HepG2 (cell line): ENCODE results near the gene RAPH1. TPM values are rescaled to one million over a fixed set of nuclear protein-coding genes. Genes with fewer than 3 reads are reported as not detected.

ENCODE experiments used
- ATAC-seq: fragments of 200-7000 bp; cut with Tn5 transposase; 3 replicates; pipeline ENCODE4 v1.9.1; 2020; ENCODE audit warnings: mild to moderate bottlenecking, moderate library complexity
- BruUV-seq: library from RNA; stranded (reverse); fragments of 400-500 nt; replicated peaks from 2 replicates; lab custom pipeline; 2021; lab: Mats Ljungman, UMichigan
- CTCF ChIA-PET: fragments of 300-600 bp; formaldehyde crosslinking; extraction: SDS; loops from one replicate; lab custom pipeline; 2021; ENCODE audit warnings: low total read pairs, inconsistent platforms, low intra/inter-chr PET ratio; lab: Yijun Ruan, JAX
- POLR2A ChIA-PET: fragments of 350-600 bp; sonication (Branson Sonifier 250); formaldehyde crosslinking; loops from one replicate; lab custom pipeline; 2020; ENCODE audit warnings: antibody characterized with exemption, inconsistent platforms; lab: Yijun Ruan, JAX
- DNase-seq: peaks from one replicate; pipeline ENCODE4 v3.0.0-alpha.2; 2015; ENCODE audit warnings: low spot score
- FAIRE-seq: peaks from 3 replicates; lab custom pipeline; 2011; peaks lifted over from hg19 to GRCh38; lab: Jason Lieb, UNC
- H2AFZ ChIP-seq: one replicate; pipeline ENCODE4 v1.6.1; 2011; ENCODE audit warnings: low read length, inconsistent platforms
- H3K27ac ChIP-seq: fragments of 300-600 bp; 3 replicates; pipeline ENCODE4 v1.8.0; 2011; ENCODE audit warnings: mixed run types, mild to moderate bottlenecking, mixed read lengths, low read length, inconsistent platforms; ENCODE audit not compliant: insufficient read depth; ENCODE audit errors: extremely low read length
- H3K27me3 ChIP-seq, 2 experiments: fragments of 200-600 bp in 1 of 2; 2 replicates in 1 of 2; 3 replicates in 1 of 2; pipeline versions ENCODE4 v1.6.0 to v1.8.0; 2011; ENCODE audit warnings: low read length in 2 of 2, mild to moderate bottlenecking in 2 of 2, moderate library complexity in 2 of 2, inconsistent platforms in 1 of 2; ENCODE audit not compliant: insufficient read depth in 2 of 2, control insufficient read depth in 1 of 2
- H3K36me3 ChIP-seq, 2 experiments: fragments of 200-600 bp in 1 of 2; replicated peaks in 1 of 2; 2 replicates in 1 of 2; 3 replicates in 1 of 2; pipeline versions ENCODE4 v1.5.1 to v1.8.0; 2011; ENCODE audit warnings: low read length in 2 of 2, inconsistent platforms in 1 of 2; ENCODE audit not compliant: insufficient read depth in 2 of 2, control insufficient read depth in 1 of 2
- H3K4me1 ChIP-seq: 2 replicates; pipeline ENCODE4 v1.5.1; 2012; ENCODE audit warnings: low read length, inconsistent platforms; ENCODE audit not compliant: insufficient read depth
- H3K4me2 ChIP-seq: 2 replicates; pipeline ENCODE4 v1.6.0; 2011; ENCODE audit warnings: low read depth, low read length, inconsistent platforms
- H3K4me3 ChIP-seq, 3 experiments: fragments of 200-600 bp in 1 of 3; sonication (generic), shearing (Covaris generic) in 1 of 3; replicated peaks in 1 of 3; 2 replicates each; pipeline ENCODE4 v1.5.1; 2011 to 2016; ENCODE audit warnings: low read length in 3 of 3, inconsistent platforms in 2 of 3, low read depth in 2 of 3, mild to moderate bottlenecking in 2 of 3, control low read depth in 1 of 3, mixed read lengths in 1 of 3; ENCODE audit not compliant: insufficient read depth in 1 of 3
- H3K79me2 ChIP-seq: one replicate; pipeline ENCODE4 v1.6.1; 2011; ENCODE audit warnings: low read length, inconsistent platforms; ENCODE audit not compliant: insufficient read depth
- H3K9ac ChIP-seq: 2 replicates; pipeline ENCODE4 v1.6.0; 2011; ENCODE audit warnings: mild to moderate bottlenecking, low read depth, low read length, inconsistent platforms; ENCODE audit not compliant: insufficient read depth
- H3K9me3 ChIP-seq: 2 replicates; pipeline ENCODE4 v1.5.1; 2012; ENCODE audit warnings: mild to moderate bottlenecking, low read length
- H4K20me1 ChIP-seq: 2 replicates; pipeline ENCODE4 v1.6.0; 2011; ENCODE audit warnings: inconsistent platforms, mild to moderate bottlenecking, low read length, moderate library complexity; ENCODE audit not compliant: insufficient read depth
- CEBPG ChIP-seq: IDR thresholded peaks from 2 replicates; pipeline ENCODE4 v1.6.1; 2016
- CTCF ChIP-seq: sonication (generic); formaldehyde crosslinking; IDR thresholded peaks from 2 replicates; pipeline ENCODE4 v1.5.0; 2020; ENCODE audit warnings: mild to moderate bottlenecking, missing genetic modification reagents, moderate library complexity
- JUN ChIP-seq: sonication (generic); formaldehyde crosslinking; IDR thresholded peaks from 2 replicates; pipeline ENCODE4 v1.4.0; 2020; ENCODE audit warnings: mild to moderate bottlenecking, missing genetic modification reagents
- LCORL ChIP-seq, 2 experiments: fragments of 450-650 bp in 1 of 2; sonication (generic) in 1 of 2; formaldehyde crosslinking in 1 of 2; IDR thresholded peaks; 2 replicates each; pipeline versions ENCODE4 v1.5.0 to v1.6.1; 2017 to 2020; ENCODE audit warnings: antibody characterized with exemption in 1 of 2, missing genetic modification reagents in 1 of 2
- RAD21 ChIP-seq: fragments of 450-650 bp; formaldehyde crosslinking; IDR thresholded peaks from 2 replicates; pipeline ENCODE4 v1.5.0; 2020; ENCODE audit warnings: mild to moderate bottlenecking
- SMC3 ChIP-seq: IDR thresholded peaks from 2 replicates; pipeline ENCODE4 v1.6.1; 2011; ENCODE audit warnings: low read length, improper control_type of control experiment
- STAG1 ChIP-seq: sonication (generic); formaldehyde crosslinking; IDR thresholded peaks from 2 replicates; pipeline ENCODE4 v1.4.0; 2020; ENCODE audit warnings: missing genetic modification reagents
- ZNF512B ChIP-seq: sonication (generic); formaldehyde crosslinking; IDR thresholded peaks from 2 replicates; pipeline ENCODE4 v1.5.1; 2020; ENCODE audit warnings: missing genetic modification reagents, mild to moderate bottlenecking, borderline replicate concordance
- ZNF720 ChIP-seq: sonication (generic); formaldehyde crosslinking; IDR thresholded peaks from 2 replicates; pipeline ENCODE4 v1.4.0; 2020; ENCODE audit warnings: missing genetic modification reagents
- ZZZ3 ChIP-seq: sonication (generic); formaldehyde crosslinking; IDR thresholded peaks from 2 replicates; pipeline ENCODE4 v1.4.0; 2020; ENCODE audit warnings: missing genetic modification reagents, mild to moderate bottlenecking, borderline replicate concordance
- WGBS: methylation state at CpG from one replicate; pipeline ENCODE4 v1.1.6; 2017; ENCODE audit warnings: low lambda C conversion rate; 5-methylcytosine and 5-hydroxymethylcytosine counted together
- in situ Hi-C: cut with HindIII; loops from 2 replicates; pipeline ENCODE4 v1.10.0; 2017; ENCODE audit warnings: low pct_unique_long_range_greater_than_20kb; ENCODE audit not compliant: extremely low pct_ligation_motif_present
- intact Hi-C: fragments of 100-400 bp; cut with micrococcal nuclease; formaldehyde crosslinking; loops from one replicate; pipeline ENCODE4 v1.10.0; 2022; ENCODE audit not compliant: unreplicated experiment
- polyA plus RNA-seq, 8 experiments: library from polyadenylated mRNA; depleted of rRNA in 3 of 8; stranded (reverse) in 7 of 8; unstranded in 1 of 8; fragments of >200 nt; fragmentation: Illumina TruSeq in 4 of 8; extraction: Trizol in 4 of 8; gene quantifications; 2 replicates each; pipeline versions ENCODE4 v1.2.1 to v1.2.3, GENCODE V29; 2011 to 2016; ENCODE audit warnings: low read depth in 4 of 8, missing spikeins in 1 of 8, mixed read lengths in 1 of 8; ENCODE audit not compliant: insufficient read depth in 1 of 8
- total RNA-seq, 5 experiments: library from RNA; depleted of rRNA; stranded (reverse); fragments of >200 nt; fragmentation: Illumina TruSeq; extraction: Trizol; gene quantifications; 2 replicates each; pipeline ENCODE4 v1.2.3, GENCODE V29; 2016; ENCODE audit warnings: low read depth in 1 of 5

The RAPH1 gene
- total and polyA plus RNA-seq, 2 of the 13 experiments (the other 11 are each of a cell fraction or from before 2014, with no cell fraction given) = 5.3 to 6.7 TPM

- H3K4me3 ChIP-seq = no peak overlapping the region
- H3K4me2 ChIP-seq = no peak overlapping the region
- no peak for TF ChIP-seq JUN (CRISPR knock-in tag)
- TF ChIP-seq CEBPG (CRISPR knock-in tag) = 0 out of 2 replicates have a peak, but pooled peaks have one; percentile 29
- no peak for TF ChIP-seq ZNF512B (CRISPR knock-in tag)
- TF ChIP-seq LCORL (IDR thresholded peaks at IDR 0.05) = no peak
- no peak for TF ChIP-seq LCORL (CRISPR knock-in tag; IDR thresholded peaks at IDR 0.05)
- peak; percentile 97 for TF ChIP-seq STAG1 (CRISPR knock-in tag)
- TF ChIP-seq SMC3 = peak; percentile 87
- no peak for TF ChIP-seq ZNF720
- TF ChIP-seq ZZZ3 (CRISPR knock-in tag) = no peak
- peak; percentile 83 for TF ChIP-seq RAD21 (CRISPR knock-in tag)
- TF ChIP-seq CTCF = peak; percentile 77
- TF ChIP-seq, all 625 proteins: peak for 5
- 97% methylated on average over 8 of the region's 8 CpGs for WGBS
- 0 out of 2 replicates have a peak, but pooled peaks cover under 1% of the 10 kb centered on the region for H3K4me1 ChIP-seq
- H4K20me1 ChIP-seq = no peaks in the 10 kb centered on the region
- H3K36me3 ChIP-seq = peaks cover 2 to 8% of the 10 kb centered on the region in 2 experiments; a peak in 4 of 5 replicates
- no peaks in the 10 kb centered on the region for H3K9me3 ChIP-seq
- ATAC-seq (peak; percentile 94), DNase-seq (peak; percentile 46), FAIRE-seq (no peak)
- POLR2A ChIA-PET = no interaction called here
- no peak overlapping the region for H3K27ac ChIP-seq
- intact Hi-C loops = loop anchor here (1.0 to 2.0 kb wide), 4 partner anchors 166 to 425 kb away; no protein-coding TSS in a partner anchor
- H3K79me2 ChIP-seq = no peaks in the 10 kb centered on the region
- no peak overlapping the region for H3K9ac ChIP-seq
- no peak overlapping the region for H2AFZ ChIP-seq
- no peaks in the 10 kb centered on the region for H3K27me3 ChIP-seq
- CTCF ChIA-PET = interaction anchor here (1.6 to 2.9 kb wide), 3 partner anchors 166 to 425 kb away, joined by 3 to 17 read pairs (median 10); no protein-coding TSS in a partner anchor
- no TSS peak for BruUV-seq
- in situ Hi-C loops = loop anchor here (5.0 to 10.0 kb wide), 2 partner anchors 333 to 430 kb away; no protein-coding TSS in a partner anchor
Observed at GRCh38 chr2:203484266-203485112, 50.6 kb downstream of the RAPH1 start.
